GM23338 (cell line): ENCODE results near the gene SEC24A. TPM values are rescaled to one million over a fixed set of nuclear protein-coding genes. Genes with fewer than 3 reads are reported as not detected.

ENCODE experiments used
- ATAC-seq: fragments of 200-7000 bp; cut with Tn5 transposase; 3 replicates; pipeline ENCODE4 v1.9.1; 2020
- DNase-seq: peaks from one replicate; pipeline ENCODE4 v3.0.0-alpha.2; 2015; ENCODE audit warnings: low spot score
- H2AFZ ChIP-seq: fragments of 200-600 bp; sonication (generic); 2 replicates; pipeline ENCODE4 v1.8.0; 2016; ENCODE audit warnings: antibody characterized with exemption, mild to moderate bottlenecking, moderate library complexity
- H3F3A ChIP-seq: fragments of 200-600 bp; sonication (generic); replicated peaks from 2 replicates; pipeline ENCODE4 v1.8.0; 2017; ENCODE audit warnings: antibody characterized with exemption, mixed run types, low read depth
- H3K27ac ChIP-seq: fragments of 200-600 bp; sonication (generic); 2 replicates; pipeline ENCODE4 v1.6.1; 2016; ENCODE audit warnings: low read depth
- H3K27me3 ChIP-seq: fragments of 200-600 bp; sonication (generic); 2 replicates; pipeline ENCODE4 v1.8.0; 2016; ENCODE audit warnings: mild to moderate bottlenecking, mixed run types, moderate library complexity; ENCODE audit not compliant: insufficient read depth
- H3K36me3 ChIP-seq: fragments of 200-600 bp; sonication (generic); 2 replicates; pipeline ENCODE4 v1.8.0; 2016; ENCODE audit warnings: mild to moderate bottlenecking; ENCODE audit not compliant: insufficient read depth
- H3K4me1 ChIP-seq: fragments of 200-600 bp; sonication (generic); 2 replicates; pipeline ENCODE4 v1.8.0; 2016; ENCODE audit warnings: mild to moderate bottlenecking, moderate library complexity; ENCODE audit not compliant: insufficient read depth
- H3K4me2 ChIP-seq: fragments of 200-600 bp; sonication (generic); 2 replicates; pipeline ENCODE4 v1.7.1; 2017; ENCODE audit warnings: mixed run types
- H3K4me3 ChIP-seq: fragments of 200-600 bp; sonication (generic); 2 replicates; pipeline ENCODE4 v1.6.1; 2016; ENCODE audit warnings: mixed run types
- H3K79me2 ChIP-seq: fragments of 200-600 bp; sonication (generic); replicated peaks from 2 replicates; pipeline ENCODE4 v1.8.0; 2017; ENCODE audit warnings: mild to moderate bottlenecking; ENCODE audit not compliant: insufficient read depth
- H3K9me2 ChIP-seq: fragments of 200-600 bp; sonication (generic); 2 replicates; pipeline ENCODE4 v1.8.0; 2017; ENCODE audit not compliant: insufficient read depth
- H4K20me1 ChIP-seq: fragments of 200-600 bp; sonication (generic); replicated peaks from 2 replicates; pipeline ENCODE4 v1.8.0; 2017; ENCODE audit warnings: mild to moderate bottlenecking; ENCODE audit not compliant: insufficient read depth
- H3K27ac Mint-ChIP-seq: 2 replicates; pipeline ENCODE4 v1.8.0; 2020; ENCODE audit warnings: inconsistent platforms, mild to moderate bottlenecking, moderate library complexity, mixed read lengths
- H3K27me3 Mint-ChIP-seq: 3 replicates; pipeline ENCODE4 v1.8.0; 2022; ENCODE audit warnings: low read depth, mild to moderate bottlenecking, moderate library complexity, mixed read lengths, inconsistent platforms; ENCODE audit not compliant: insufficient read depth, poor library complexity
- H3K36me3 Mint-ChIP-seq: 3 replicates; pipeline ENCODE4 v1.8.0; 2021; ENCODE audit warnings: low read depth, mild to moderate bottlenecking, inconsistent platforms, moderate library complexity, mixed read lengths
- H3K4me1 Mint-ChIP-seq: 3 replicates; pipeline ENCODE4 v1.8.0; 2020; ENCODE audit warnings: mild to moderate bottlenecking, inconsistent platforms, mixed read lengths
- H3K4me3 Mint-ChIP-seq: 3 replicates; pipeline ENCODE4 v1.8.0; 2021; ENCODE audit warnings: moderate library complexity, mild to moderate bottlenecking, inconsistent platforms, mixed read lengths
- H3K9me3 Mint-ChIP-seq: 3 replicates; pipeline ENCODE4 v1.8.0; 2020; ENCODE audit warnings: moderate library complexity, mild to moderate bottlenecking, inconsistent platforms, mixed read lengths
- CREB1 ChIP-seq: fragments of 250-450 bp; sonication (Bioruptor Pico); IDR thresholded peaks from 2 replicates; pipeline ENCODE4 v1.5.0; 2020; ENCODE audit warnings: low read depth, mild to moderate bottlenecking, moderate library complexity
- EZH2 ChIP-seq: fragments of 200-600 bp; sonication (generic); IDR thresholded peaks from one replicate; pipeline ENCODE4 v1.8.0; 2017; ENCODE audit warnings: antibody characterized with exemption, mild to moderate bottlenecking, low read depth; ENCODE audit not compliant: unreplicated experiment
- EZH2phosphoT487 ChIP-seq: fragments of 200-600 bp; sonication (generic); IDR thresholded peaks from one replicate; pipeline ENCODE4 v1.8.1; 2018; ENCODE audit warnings: antibody characterized with exemption; ENCODE audit not compliant: unreplicated experiment
- JUNB ChIP-seq: IDR thresholded peaks from one replicate; pipeline ENCODE4 v1.6.1; 2016; ENCODE audit warnings: antibody characterized with exemption; ENCODE audit not compliant: unreplicated experiment
- NANOG ChIP-seq: IDR thresholded peaks from 2 replicates; pipeline ENCODE4 v1.6.1; 2016; ENCODE audit warnings: antibody characterized with exemption, borderline replicate concordance
- POLR2AphosphoS5 ChIP-seq: IDR thresholded peaks from 2 replicates; pipeline ENCODE4 v1.6.1; 2016; ENCODE audit warnings: antibody characterized with exemption, low read depth
- REST ChIP-seq: IDR thresholded peaks from one replicate; pipeline ENCODE4 v1.6.1; 2018; ENCODE audit warnings: antibody characterized with exemption; ENCODE audit not compliant: unreplicated experiment
- STAT1 ChIP-seq: IDR thresholded peaks from one replicate; pipeline ENCODE4 v1.6.1; 2016; ENCODE audit warnings: antibody characterized with exemption; ENCODE audit not compliant: unreplicated experiment
- ZNF114 ChIP-seq: fragments of 250-450 bp; sonication (Bioruptor Pico); IDR thresholded peaks from 2 replicates; pipeline ENCODE4 v1.5.0; 2020; ENCODE audit warnings: mild to moderate bottlenecking, moderate library complexity
- ZNF331 ChIP-seq: fragments of 250-450 bp; sonication (Bioruptor Pico); IDR thresholded peaks from 2 replicates; pipeline ENCODE4 v1.5.0; 2020; ENCODE audit warnings: low read depth, mild to moderate bottlenecking, moderate library complexity
- polyA plus RNA-seq: library from polyadenylated mRNA; unstranded; fragments of >200 nt; fragmentation: Nextera tagmentation; extraction: Ambion mirVana; gene quantifications from 2 replicates; pipeline ENCODE4 v1.2.1, GENCODE V29; 2016
- total RNA-seq: library from RNA; depleted of rRNA; stranded (reverse); fragments of >200 nt; shearing (Covaris generic); gene quantifications from 2 replicates; pipeline ENCODE4 v1.2.3, GENCODE V29; 2014
- TF ChIP-seq, protein P1 (sequence below): IDR thresholded peaks from 2 replicates; pipeline ENCODE4 v1.6.1; 2016; ENCODE audit warnings: antibody characterized with exemption
- TF ChIP-seq, protein P2 (sequence below), 2 experiments: fragments of 200-600 bp in 1 of 2; sonication (generic) in 1 of 2; conservative IDR thresholded peaks; 2 replicates each; pipeline versions ENCODE4 v1.5.1 to v1.6.1; 2016 to 2017; ENCODE audit warnings: antibody characterized with exemption in 2 of 2, low read depth in 2 of 2, mild to moderate bottlenecking in 2 of 2, moderate library complexity in 1 of 2

The SEC24A gene
- total and polyA plus RNA-seq, 2 experiments from 2014 or later, result 8.1 to 36.5 TPM

- Histone ChIP-seq H3K27ac (no peak overlapping the region), H3F3A (no peaks in the 10 kb centered on the region), H3K4me3 (no peak overlapping the region), H3K4me1 (no peaks in the 10 kb centered on the region), H4K20me1 (no peaks in the 10 kb centered on the region; the same call in 1 of the 2 replicates), H3K4me2 (no peak overlapping the region), H3K27me3 (no peaks in the 10 kb centered on the region), H3K36me3 (peaks cover 10% of the 10 kb centered on the region), H2AFZ (no peak overlapping the region), H3K9me2 (no peaks in the 10 kb centered on the region), H3K79me2 (peaks cover 11% of the 10 kb centered on the region; the same call in 1 of the 2 replicates)
- Mint-ChIP-seq H3K4me3 (no peak overlapping the region), H3K27ac (no peak overlapping the region), H3K27me3 (peaks cover 3% of the 10 kb centered on the region), H3K36me3 (peaks cover 7% of the 10 kb centered on the region; the same call in 2 of the 3 replicates), H3K4me1 (no peaks in the 10 kb centered on the region), H3K9me3 (no peaks in the 10 kb centered on the region)
- ATAC-seq, result no peak
- DNase-seq, result no peak
- TF ChIP-seq CREB1 (CRISPR knock-in tag), result no peak
- TF ChIP-seq, protein P1, sequence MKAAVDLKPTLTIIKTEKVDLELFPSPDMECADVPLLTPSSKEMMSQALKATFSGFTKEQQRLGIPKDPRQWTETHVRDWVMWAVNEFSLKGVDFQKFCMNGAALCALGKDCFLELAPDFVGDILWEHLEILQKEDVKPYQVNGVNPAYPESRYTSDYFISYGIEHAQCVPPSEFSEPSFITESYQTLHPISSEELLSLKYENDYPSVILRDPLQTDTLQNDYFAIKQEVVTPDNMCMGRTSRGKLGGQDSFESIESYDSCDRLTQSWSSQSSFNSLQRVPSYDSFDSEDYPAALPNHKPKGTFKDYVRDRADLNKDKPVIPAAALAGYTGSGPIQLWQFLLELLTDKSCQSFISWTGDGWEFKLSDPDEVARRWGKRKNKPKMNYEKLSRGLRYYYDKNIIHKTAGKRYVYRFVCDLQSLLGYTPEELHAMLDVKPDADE, result no peak
- no peak for TF ChIP-seq ZNF114 (CRISPR knock-in tag)
- TF ChIP-seq STAT1, result no peak
- no peak for TF ChIP-seq ZNF331 (CRISPR knock-in tag)
- TF ChIP-seq POLR2AphosphoS5, result no peak
- TF ChIP-seq EZH2, result no peak
- no peak for TF ChIP-seq JUNB
- TF ChIP-seq NANOG, result no peak
- no peak for TF ChIP-seq EZH2phosphoT487
Measured at GRCh38 chr5:134625559-134625958, 23.0 kb upstream of the SEC24A start.

DNA sequence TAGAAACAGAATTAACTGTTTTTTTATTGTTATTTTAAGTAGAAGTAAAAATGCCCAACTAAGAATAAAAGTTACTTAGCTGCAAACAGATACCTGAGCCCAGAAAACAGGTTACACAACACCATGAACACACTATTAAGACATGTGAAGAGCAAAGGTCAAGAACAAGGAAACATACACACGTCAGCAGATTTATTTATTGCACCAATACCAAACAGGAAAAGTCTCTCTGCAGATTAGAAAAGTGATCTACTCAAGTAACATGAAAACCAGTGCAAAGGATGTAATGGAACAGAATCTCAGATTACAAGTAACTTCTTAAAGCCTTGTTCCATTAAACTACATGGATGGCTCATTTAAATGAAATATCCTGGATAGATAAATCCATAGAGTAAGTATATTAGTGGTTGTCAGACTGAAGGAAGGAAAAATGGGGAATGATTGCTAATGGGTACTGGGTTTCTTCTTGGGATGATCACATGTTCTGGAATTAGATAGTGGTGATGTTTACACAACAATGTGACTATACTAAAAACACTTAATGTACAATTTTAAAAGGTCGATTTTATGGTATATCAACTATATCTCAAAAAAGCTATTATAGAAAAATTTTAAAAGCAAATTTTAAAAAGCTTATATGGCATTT, 22.1 kb upstream of the SEC24A start:
- ATAC-seq, result no peak
- no peak overlapping the region for H3K27ac ChIP-seq
- H3K27ac Mint-ChIP-seq, result no peak overlapping the region; the same call in 1 of the 2 replicates
- TF ChIP-seq EZH2phosphoT487, result no peak
- no peak for TF ChIP-seq EZH2
- no peak for TF ChIP-seq STAT1
- TF ChIP-seq, protein P2, sequence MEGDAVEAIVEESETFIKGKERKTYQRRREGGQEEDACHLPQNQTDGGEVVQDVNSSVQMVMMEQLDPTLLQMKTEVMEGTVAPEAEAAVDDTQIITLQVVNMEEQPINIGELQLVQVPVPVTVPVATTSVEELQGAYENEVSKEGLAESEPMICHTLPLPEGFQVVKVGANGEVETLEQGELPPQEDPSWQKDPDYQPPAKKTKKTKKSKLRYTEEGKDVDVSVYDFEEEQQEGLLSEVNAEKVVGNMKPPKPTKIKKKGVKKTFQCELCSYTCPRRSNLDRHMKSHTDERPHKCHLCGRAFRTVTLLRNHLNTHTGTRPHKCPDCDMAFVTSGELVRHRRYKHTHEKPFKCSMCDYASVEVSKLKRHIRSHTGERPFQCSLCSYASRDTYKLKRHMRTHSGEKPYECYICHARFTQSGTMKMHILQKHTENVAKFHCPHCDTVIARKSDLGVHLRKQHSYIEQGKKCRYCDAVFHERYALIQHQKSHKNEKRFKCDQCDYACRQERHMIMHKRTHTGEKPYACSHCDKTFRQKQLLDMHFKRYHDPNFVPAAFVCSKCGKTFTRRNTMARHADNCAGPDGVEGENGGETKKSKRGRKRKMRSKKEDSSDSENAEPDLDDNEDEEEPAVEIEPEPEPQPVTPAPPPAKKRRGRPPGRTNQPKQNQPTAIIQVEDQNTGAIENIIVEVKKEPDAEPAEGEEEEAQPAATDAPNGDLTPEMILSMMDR (conservative IDR thresholded peaks at IDR 0.05; ENCODE audit: low read depth in 2 of 2), result no peak
- TF ChIP-seq ZNF114 (CRISPR knock-in tag), result no peak
- TF ChIP-seq CREB1 (CRISPR knock-in tag), result no peak
- TF ChIP-seq REST, result no peak
- no peak for TF ChIP-seq POLR2AphosphoS5

More for the DNA sequence above, 22.1 kb upstream of the SEC24A start:
- Histone ChIP-seq H4K20me1 (no peaks in the 10 kb centered on the region; the same call in 1 of the 2 replicates), H3K4me3 (no peak overlapping the region), H3K9me2 (no peaks in the 10 kb centered on the region), H3K27me3 (no peaks in the 10 kb centered on the region), H3K4me2 (no peak overlapping the region), H3K79me2 (peaks cover 13% of the 10 kb centered on the region), H3K4me1 (no peaks in the 10 kb centered on the region), H2AFZ (no peak overlapping the region), H3F3A (no peaks in the 10 kb centered on the region), H3K36me3 (0 out of 2 replicates have a peak, but pooled peaks cover 3% of the 10 kb centered on the region)
- DNase-seq, result no peak
- Mint-ChIP-seq H3K36me3 (peaks cover 4% of the 10 kb centered on the region; the same call in 1 of the 3 replicates), H3K27me3 (peaks cover 3% of the 10 kb centered on the region), H3K9me3 (no peaks in the 10 kb centered on the region), H3K4me3 (no peak overlapping the region), H3K4me1 (no peaks in the 10 kb centered on the region)
